Suppressor macrophage treated with lipopolysaccharide for 1 hour (primary cell): ENCODE results near the gene TREH.
"Not testable (repeated sequence)": the region's sequence is repeated elsewhere in the genome, so short reads cannot be mapped to it uniquely, and the experiment has no call there.

ENCODE experiments used
- DNase-seq, 3 donors: peaks; one replicate each; pipeline ENCODE4 v3.0.0-alpha.2; 2020 to 2022

Gene TREH, protein sequence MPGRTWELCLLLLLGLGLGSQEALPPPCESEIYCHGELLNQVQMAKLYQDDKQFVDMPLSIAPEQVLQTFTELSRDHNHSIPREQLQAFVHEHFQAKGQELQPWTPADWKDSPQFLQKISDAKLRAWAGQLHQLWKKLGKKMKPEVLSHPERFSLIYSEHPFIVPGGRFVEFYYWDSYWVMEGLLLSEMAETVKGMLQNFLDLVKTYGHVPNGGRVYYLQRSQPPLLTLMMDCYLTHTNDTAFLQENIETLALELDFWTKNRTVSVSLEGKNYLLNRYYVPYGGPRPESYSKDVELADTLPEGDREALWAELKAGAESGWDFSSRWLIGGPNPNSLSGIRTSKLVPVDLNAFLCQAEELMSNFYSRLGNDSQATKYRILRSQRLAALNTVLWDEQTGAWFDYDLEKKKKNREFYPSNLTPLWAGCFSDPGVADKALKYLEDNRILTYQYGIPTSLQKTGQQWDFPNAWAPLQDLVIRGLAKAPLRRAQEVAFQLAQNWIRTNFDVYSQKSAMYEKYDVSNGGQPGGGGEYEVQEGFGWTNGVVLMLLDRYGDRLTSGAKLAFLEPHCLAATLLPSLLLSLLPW

DNA sequence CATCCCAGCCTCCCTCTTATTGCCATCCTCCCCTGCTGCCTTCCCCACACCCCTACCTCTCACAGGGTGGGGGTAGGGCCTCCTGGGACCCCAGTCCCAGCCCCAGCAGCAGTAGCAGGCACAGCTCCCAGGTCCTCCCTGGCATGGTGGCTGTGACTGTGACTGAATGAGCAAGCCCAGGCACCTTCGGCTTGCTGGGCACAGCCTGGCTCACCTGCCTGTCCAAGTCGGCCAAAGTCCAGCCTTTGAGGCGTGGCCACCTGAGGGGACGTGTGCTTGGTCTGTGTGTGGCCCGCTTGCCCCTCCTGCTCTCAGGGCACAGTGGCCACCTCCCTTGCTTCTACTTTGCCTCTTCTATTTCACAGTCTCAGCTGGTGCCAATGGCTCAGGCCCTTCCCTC is at the start of gene TREH:
Gene TREH (minus strand): TSS at position 168 of the 400 bp plus-strand sequence. CDS start 23 bp downstream, at position 145.
- no peak for DNase-seq

DNA sequence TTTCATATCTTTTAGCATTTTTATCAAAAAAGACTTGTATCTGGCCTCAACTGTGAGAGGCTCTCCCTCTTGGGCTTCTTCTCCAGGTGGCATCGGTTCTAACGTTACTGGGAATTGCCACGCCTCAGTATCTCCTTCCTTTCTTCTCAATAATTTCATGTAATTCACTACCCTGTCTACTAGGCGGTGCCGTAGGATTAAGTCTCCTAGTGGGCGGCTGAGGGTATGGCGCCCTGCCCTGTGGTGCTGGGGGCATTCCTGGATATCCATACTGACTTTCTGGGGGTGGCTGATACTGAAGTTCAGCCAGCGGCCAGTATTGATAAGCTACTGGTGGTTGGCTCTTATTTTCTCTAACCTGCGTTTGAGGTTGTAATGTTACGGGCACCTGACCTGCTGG is 48.7 kb upstream of the TREH start:
- not testable (repeated sequence) for DNase-seq

DNA sequence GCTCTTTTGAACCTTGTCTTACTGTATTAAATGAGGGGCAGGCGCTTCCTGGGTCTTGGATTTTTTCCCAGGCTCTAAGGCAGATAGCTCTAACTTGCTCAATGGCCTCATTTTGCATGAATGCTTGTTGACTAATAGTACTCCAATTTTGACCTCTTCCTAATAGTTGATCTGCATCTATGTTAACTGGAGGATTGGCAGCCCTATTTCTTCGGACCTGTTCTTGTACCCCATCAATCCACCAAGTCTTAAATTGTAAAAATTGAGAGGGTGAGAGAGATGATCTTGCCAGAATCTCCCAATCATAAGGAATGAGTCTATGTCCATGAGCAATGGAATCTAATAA is 48.2 kb upstream of the TREH start:
- not testable (repeated sequence) for DNase-seq

DNA sequence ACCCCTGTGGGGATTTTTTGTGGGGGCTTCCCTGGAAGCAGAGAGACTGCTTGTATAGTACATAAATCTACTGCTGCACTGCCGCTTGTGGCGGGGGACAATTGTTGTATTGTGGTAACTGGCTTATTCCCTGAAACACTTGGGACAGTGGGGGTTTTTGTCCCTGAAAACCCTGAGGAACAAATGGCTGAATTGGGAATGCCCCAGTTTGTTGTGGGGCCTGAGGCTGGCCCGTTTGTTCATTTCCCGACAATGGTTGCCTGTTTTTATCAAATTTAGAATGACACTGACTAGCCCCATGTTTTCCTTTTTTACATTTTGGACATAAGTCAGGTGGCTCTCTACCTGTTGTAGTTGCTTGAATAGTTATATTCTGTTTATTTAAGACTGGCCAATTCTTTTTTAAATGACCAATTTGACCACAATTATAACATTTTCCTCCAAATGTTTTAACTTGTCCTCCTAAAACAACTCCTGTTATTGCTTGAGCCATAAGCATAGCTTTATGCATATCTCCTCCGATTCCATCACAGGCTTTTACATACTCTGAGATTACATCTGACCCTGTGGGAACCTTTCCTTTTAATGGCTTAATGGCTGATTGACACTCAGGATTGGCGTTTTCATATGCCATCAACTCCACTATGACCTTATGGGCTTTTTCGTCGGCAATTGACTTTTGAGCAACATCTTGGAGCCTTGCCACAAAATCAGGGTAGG is 47.7 kb upstream of the TREH start:
- DNase-seq: not testable (repeated sequence)

DNA sequence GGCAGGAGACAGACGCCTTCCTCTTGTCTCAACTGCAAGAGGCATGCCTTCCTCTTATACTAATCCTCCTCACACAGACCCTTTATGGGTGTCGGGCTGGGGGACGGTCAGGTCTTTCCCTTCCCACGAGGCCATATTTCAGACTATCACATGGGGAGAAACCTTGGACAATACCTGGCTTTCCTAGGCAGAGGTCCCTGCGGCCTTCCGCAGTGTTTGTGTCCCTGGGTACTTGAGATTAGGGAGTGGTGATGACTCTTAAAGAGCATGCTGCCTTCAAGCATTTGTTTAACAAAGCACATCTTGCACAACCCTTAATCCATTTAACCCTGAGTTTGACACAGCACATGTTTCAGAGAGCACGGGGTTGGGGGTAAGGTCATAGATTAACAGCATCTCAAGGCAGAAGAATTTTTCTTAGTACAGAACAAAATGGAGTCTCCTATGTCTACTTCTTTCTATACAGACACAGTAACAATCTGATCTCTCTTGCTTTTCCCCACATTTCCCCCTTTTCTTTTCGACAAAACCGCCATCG is 42.1 kb upstream of the TREH start:
- DNase-seq: not testable (repeated sequence)

DNA sequence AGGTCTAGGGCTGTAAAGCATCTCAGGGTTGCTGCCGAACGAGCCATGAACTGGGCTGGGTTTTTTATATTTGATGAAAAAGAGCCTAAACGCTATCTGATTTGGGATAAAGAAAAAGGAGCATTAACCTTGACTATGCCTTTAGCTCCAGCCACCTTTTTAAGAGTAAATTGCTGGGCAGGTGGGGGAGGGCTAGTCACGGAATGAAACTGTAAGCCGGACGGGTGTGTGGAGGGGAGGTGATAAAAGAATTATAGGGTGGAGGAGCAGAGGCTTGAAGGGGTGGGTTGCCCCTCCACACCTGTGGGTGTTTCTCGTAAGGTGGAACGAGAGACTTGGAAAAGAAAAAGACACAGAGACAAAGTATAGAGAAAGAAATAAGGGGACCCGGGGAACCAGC is 41.3 kb upstream of the TREH start:
- not testable (repeated sequence) for DNase-seq

GRCh38 chr11:118720078-118720477 is 40.6 kb upstream of the TREH start:
- DNase-seq: not testable (repeated sequence)

DNA sequence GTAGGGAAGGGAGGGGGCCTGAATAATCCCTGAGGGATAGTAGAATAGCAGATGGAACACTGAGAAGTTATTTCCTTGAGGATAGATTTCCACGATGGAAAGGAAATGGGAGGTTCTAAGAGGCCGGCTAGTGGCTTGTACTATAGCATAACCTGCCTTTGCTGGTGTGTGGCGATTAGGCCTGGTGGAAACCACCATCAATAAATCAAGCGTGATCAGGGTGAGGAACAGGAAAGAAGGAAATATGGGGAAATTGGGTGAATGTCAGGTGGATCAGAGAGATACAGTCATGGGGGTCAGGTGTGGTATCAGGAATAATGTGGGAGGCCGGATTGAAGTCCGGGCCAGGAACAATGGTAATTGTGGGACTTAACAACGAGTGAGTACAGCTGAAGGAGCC is 39.1 kb upstream of the TREH start:
- DNase-seq: not testable (repeated sequence)

GRCh38 chr11:118717733-118718132 is 38.3 kb upstream of the TREH start:
- DNase-seq: not testable (repeated sequence)

DNA sequence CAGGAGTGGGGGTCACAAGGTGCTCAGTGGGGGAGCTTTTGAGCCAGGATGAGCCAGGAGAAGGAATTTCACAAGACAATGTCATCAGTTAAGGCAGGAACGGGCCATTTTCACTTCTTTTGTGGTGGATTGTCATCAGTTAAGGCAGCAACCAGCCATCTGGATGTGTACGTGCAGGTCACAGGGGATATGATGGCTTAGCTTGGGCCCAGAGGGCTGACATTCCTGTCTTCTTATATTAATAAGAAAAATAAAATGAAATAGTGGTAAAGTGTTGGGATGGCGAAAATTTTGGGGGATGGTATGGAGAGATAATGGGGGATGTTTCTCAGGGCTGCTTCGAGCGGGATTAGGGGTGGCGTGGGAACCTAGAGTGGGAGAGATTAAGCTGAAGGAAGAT is 37.8 kb upstream of the TREH start:
- not testable (repeated sequence) for DNase-seq

GRCh38 chr11:118715837-118716260 is 36.4 kb upstream of the TREH start:
- DNase-seq: peak in 1 of 3 donors; percentile 20

- DNase-seq: no peak
These were observed 35.9 kb upstream of the TREH start for GRCh38 chr11:118715245-118715831.

GRCh38 chr11:118714816-118715215 is 35.4 kb upstream of the TREH start:
- DNase-seq: no peak

GRCh38 chr11:118714416-118714815 is 35.0 kb upstream of the TREH start:
- DNase-seq: not testable (repeated sequence)

DNA sequence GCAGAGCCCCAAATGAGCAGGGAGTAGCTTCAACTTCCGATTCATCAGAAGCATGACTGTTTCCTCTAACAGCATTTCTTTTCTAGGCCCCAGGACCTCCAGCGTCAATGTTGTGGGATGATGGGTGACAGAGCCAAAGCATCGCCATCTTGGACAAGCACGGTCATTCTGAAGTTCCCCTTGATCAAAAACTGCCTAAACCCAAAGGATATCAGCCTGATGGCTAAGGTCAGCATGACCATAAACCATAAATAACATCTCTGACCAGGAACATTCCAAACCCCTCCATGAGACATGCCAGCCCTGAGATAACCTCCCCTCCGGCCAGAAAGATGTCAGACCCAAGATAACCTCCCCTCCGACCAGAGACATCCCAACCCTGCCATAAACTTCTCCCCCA is 28.8 kb upstream of the TREH start:
- no peak for DNase-seq

GRCh38 chr11:118706546-118706825 is 27.0 kb upstream of the TREH start:
- DNase-seq: no peak

GRCh38 chr11:118705791-118706545 is 26.5 kb upstream of the TREH start:
- DNase-seq: peak in 1 of 3 donors; percentile 20

DNA sequence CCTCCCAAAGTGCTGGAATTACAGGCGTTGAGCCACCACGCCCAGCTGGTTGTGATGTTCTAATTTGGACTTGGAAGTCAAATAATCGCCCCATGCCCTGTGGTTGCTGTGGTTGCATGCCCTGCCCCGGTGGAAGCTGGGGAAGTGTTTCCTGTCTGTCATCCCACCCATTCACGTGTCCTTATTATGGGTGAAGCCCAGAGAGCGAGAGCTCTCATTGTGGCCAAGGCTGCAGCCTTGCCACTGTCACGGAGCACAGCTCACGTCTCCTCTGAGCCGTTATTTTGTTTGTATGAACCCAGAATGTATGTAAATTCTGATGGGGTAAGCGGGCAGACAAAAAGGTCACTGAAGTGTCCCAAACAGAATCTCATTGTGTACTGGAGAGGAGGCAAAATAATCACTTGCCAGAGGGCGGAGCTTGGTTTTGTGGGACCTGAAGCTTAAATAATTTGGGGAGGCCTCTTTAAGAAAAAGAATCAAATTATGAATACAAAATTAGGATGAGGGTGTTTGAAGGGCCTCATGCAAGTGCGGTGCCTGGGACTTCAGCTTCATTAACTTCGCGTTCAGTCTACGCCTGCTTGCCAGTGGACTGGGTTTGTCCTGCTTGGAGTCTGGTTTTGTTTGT is 25.8 kb upstream of the TREH start:
- peak; percentile 61 to 68 (median 66) for DNase-seq

DNA sequence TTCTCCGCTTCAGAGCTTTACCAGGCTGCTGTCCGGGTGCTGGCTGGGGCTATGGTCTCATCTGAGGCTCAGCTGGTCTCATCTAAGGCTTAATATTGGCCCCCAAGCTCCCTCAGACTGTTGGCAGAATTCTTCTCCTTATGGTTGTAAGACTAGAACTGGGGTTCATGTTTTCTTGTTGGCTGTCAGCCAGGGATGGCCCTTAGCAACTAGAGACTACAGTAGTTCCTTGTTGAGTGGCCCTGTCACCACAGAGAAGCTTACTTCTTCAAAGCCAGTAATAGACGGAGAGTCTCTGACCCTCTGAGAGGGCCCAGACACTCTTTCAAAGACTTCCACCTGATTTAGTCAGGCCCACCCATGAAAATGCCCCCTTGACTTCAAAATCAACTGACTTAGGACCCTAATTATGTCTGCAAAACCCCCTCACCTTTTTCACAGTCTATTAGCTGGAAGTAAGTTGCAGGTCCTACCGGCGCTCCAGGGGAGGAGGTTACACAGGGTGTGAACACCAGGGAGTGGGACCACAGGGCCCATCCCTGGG is 24.2 kb upstream of the TREH start:
- peak; percentile 79 to 84 (median 81) for DNase-seq

- no peak for DNase-seq
These were observed 20.2 kb upstream of the TREH start for GRCh38 chr11:118699506-118700220.

GRCh38 chr11:118697346-118697745 is 17.9 kb upstream of the TREH start:
- DNase-seq: no peak
